Esophagus squamous epithelium (tissue), 5 donors: ENCODE results near the gene GRK1. TPM values are rescaled to one million over a fixed set of nuclear protein-coding genes. Genes with fewer than 3 reads are reported as not detected.

Experiments
- DNase-seq: peaks from one replicate; lab custom pipeline; 2025; lab: John Stamatoyannopoulos, UW
- H3K27ac ChIP-seq, 4 donors: fragments of 200-600 bp; sonication (generic); one replicate each; pipeline ENCODE4 v1.5.1; 2016 to 2019; ENCODE audit warnings: mild to moderate bottlenecking in 1 of 4
- H3K27me3 ChIP-seq, 4 donors: fragments of 200-600 bp; sonication (generic); 1 replicate in 3 of 4; 2 replicates in 1 of 4; pipeline versions ENCODE4 v1.5.1 to v1.6.0; 2017 to 2021; ENCODE audit warnings: antibody characterized with exemption in 1 of 4
- H3K36me3 ChIP-seq, 3 donors: fragments of 200-600 bp; sonication (generic); one replicate each; pipeline ENCODE4 v1.5.1; 2016 to 2019
- H3K4me1 ChIP-seq, 3 donors: fragments of 200-600 bp; sonication (generic); one replicate each; pipeline ENCODE4 v1.5.1; 2017 to 2019
- H3K4me3 ChIP-seq, 4 donors: fragments of 200-600 bp; sonication (generic); 1 replicate in 3 of 4; 2 replicates in 1 of 4; pipeline ENCODE4 v1.5.1; 2016 to 2019; ENCODE audit warnings: mild to moderate bottlenecking in 2 of 4, moderate library complexity in 1 of 4
- H3K9me3 ChIP-seq, 3 donors: fragments of 200-600 bp; sonication (generic); one replicate each; pipeline ENCODE4 v1.5.1; 2016 to 2019
- CTCF ChIP-seq, 6 experiments: fragments of 450-650 bp in 4 of 6; fragments of 200-600 bp in 2 of 6; sonication (generic) in 2 of 6; IDR thresholded peaks; one replicate each; pipeline ENCODE4 v1.5.1; 2016 to 2019; ENCODE audit warnings: antibody characterized with exemption in 6 of 6, mild to moderate bottlenecking in 4 of 6, moderate library complexity in 4 of 6
- POLR2A ChIP-seq, 4 donors: fragments of 450-650 bp; IDR thresholded peaks; one replicate each; pipeline ENCODE4 v1.6.1; 2017; ENCODE audit warnings: antibody characterized with exemption in 4 of 4, mild to moderate bottlenecking in 4 of 4, moderate library complexity in 3 of 4
- WGBS, 2 donors: methylation state at CpG; one replicate each; pipeline ENCODE4 v1.1.5; 2018; 5-methylcytosine and 5-hydroxymethylcytosine counted together
- intact Hi-C: fragments of 100-400 bp; cut with DNase I; formaldehyde crosslinking; loops from one replicate; pipeline ENCODE4 v1.15.0; 2022
- total RNA-seq, 4 donors: library from RNA; depleted of rRNA; stranded (reverse); fragments of >200 nt; gene quantifications; one replicate each; pipeline ENCODE4 v1.1.0, GENCODE V29; 2016
- donor health status: DM: yes; HTN: yes; CAD: no.

GRK1 gene
- total RNA-seq, 4 donors from 2014 or later: not detected

DNA sequence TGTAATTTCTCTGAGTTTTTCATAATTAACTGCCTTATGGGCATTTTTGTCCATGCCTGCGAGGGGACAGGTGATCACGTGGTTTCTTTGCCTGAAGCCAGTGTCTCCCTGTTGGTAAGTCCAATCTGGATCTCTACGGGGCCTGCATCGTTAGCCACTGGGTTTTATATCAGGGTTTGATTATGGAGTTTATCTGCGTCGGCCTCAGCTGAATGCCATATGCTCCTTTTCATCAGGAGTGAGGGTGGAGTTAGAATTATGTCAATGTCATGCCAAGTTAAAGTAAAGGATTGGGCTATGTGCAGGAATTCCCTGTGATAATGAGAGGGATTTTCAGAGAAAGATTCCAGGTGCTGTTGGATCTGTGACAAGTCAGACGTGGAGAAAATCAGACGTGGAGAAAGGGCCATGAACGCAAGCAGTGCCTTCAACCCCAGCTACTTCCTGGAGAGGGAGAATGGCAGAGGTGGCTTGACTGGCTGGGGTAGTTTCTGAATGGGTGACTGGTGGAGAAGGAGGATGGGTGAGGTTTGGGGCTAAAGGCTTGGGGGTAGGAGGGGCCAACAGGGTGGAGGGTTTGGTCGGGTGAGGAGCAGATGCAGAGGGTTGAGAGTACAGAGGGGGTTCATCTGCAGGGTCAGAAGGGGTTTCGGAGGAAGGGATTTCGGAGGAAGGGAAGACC, 116.3 kb downstream of the GRK1 start:
- no peak for DNase-seq
- 50 to 78% methylated on average over 11 to 12 of the region's 12 CpGs for WGBS, 2 donors
- Histone ChIP-seq H3K27ac (no peak overlapping the region), H3K9me3 (no peaks in the 10 kb centered on the region), H3K27me3 (peaks cover 0 to under 1% (median 0%) of the 10 kb centered on the region in 4 donors), H3K36me3 (no peaks in the 10 kb centered on the region), H3K4me1 (peaks cover 0 to 18% (median 0%) of the 10 kb centered on the region in 3 donors), H3K4me3 (no peak overlapping the region)
- TF ChIP-seq POLR2A (IDR thresholded peaks at IDR 0.05): no peak
- TF ChIP-seq CTCF (IDR thresholded peaks at IDR 0.05): no peak
- intact Hi-C loops: no loop called here

DNA sequence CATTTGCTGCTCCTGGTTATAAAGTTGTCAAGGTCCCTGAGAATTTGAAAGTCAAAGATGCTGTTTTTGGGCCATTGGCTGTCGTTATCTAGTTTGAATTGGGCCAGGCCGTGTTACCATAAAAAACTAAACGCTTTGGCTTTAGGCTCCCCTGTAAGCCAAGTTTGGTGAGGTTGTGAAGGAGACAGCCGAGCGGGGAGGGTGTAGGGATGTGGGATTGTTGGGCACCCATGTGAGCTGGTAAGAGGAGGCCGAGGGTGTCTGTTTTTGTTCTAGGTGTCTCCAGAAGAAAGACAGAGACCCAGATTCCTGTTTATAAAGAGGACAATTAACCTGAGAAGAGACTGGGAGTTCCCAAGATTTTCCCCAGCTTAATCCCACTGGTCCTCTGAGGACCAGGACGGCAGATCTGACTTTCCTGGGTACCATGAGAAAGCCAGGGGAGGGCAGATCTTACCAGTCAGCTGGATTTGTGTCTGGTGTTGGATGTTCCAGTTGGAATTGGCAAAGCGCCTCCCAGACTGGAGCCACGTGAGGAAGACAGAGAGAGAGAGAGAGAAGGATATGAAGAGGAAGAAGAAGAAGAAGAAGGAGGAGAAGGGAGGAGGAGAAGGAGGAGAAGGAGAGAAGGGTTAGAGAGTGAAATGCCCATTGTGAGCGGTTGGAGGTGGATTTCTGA, 117.1 kb downstream of the GRK1 start:
- no peaks in the 10 kb centered on the region for H3K36me3 ChIP-seq
- TF ChIP-seq POLR2A (IDR thresholded peaks at IDR 0.05) (no peak), CTCF (IDR thresholded peaks at IDR 0.05) (no peak)
- WGBS, 2 donors: 74 to 87% methylated on average over 10 of the region's 10 CpGs
- H3K9me3 ChIP-seq: no peaks in the 10 kb centered on the region
- intact Hi-C loops: no loop called here
- no peaks in the 10 kb centered on the region for H3K27me3 ChIP-seq
- no peak overlapping the region for H3K4me3 ChIP-seq
- peaks cover 0 to 18% (median 0%) of the 10 kb centered on the region in 3 donors for H3K4me1 ChIP-seq
- H3K27ac ChIP-seq: no peak overlapping the region
- DNase-seq: no peak

- Histone ChIP-seq H3K27me3 (no peaks in the 10 kb centered on the region), H3K36me3 (no peaks in the 10 kb centered on the region), H3K27ac (no peak overlapping the region), H3K9me3 (no peaks in the 10 kb centered on the region), H3K4me3 (no peak overlapping the region), H3K4me1 (peaks cover 0 to 18% (median 0%) of the 10 kb centered on the region in 3 donors)
- WGBS, 2 donors: 73 to 88% methylated on average over 4 to 5 of the region's 5 CpGs
- no peak for DNase-seq
- intact Hi-C loops: no loop called here
- TF ChIP-seq CTCF (IDR thresholded peaks at IDR 0.05) (no peak), POLR2A (IDR thresholded peaks at IDR 0.05) (no peak)
Measured at GRCh38 chr13:113784645-113785024, 117.6 kb downstream of the GRK1 start.

- intact Hi-C loops: no loop called here
- 70 to 81% methylated on average over 13 to 17 of the region's 19 CpGs for WGBS, 2 donors
- H3K27me3 ChIP-seq: no peaks in the 10 kb centered on the region
- no peaks in the 10 kb centered on the region for H3K9me3 ChIP-seq
- H3K27ac ChIP-seq: no peak overlapping the region
- no peak for TF ChIP-seq CTCF (IDR thresholded peaks at IDR 0.05)
- peaks cover 0 to 18% (median 0%) of the 10 kb centered on the region in 3 donors for H3K4me1 ChIP-seq
- H3K36me3 ChIP-seq: no peaks in the 10 kb centered on the region
- no peak for DNase-seq
- no peak overlapping the region for H3K4me3 ChIP-seq
Measured at GRCh38 chr13:113785051-113786010, 118.3 kb downstream of the GRK1 start.
